Measurements from ENCODE around the gene TSC22D3.
A peak's percentile ranks its signal among the peaks of the same experiment; 100 is the strongest.
"Not testable (repeated sequence)": the region's sequence is repeated elsewhere in the genome, so short reads cannot be mapped to it uniquely, and the experiment has no call there.

Gene TSC22D3

GRCh38 chrX:107676559-107677378 is 98.8 kb downstream of the TSC22D3 start:
- peak; percentile 85 for DNase-seq

- no peak for DNase-seq
Measured at GRCh38 chrX:107675823-107676555, 99.6 kb downstream of the TSC22D3 start.

- DNase-seq: no peak
Measured at GRCh38 chrX:107675365-107675654, 100.3 kb downstream of the TSC22D3 start.

GRCh38 chrX:107674480-107675364 is 100.9 kb downstream of the TSC22D3 start:
- peak; percentile 85 for DNase-seq

- DNase-seq: peak; percentile 78
Measured at GRCh38 chrX:107673933-107674479, 101.6 kb downstream of the TSC22D3 start.

- DNase-seq: no peak
Measured at GRCh38 chrX:107673431-107673830, 102.2 kb downstream of the TSC22D3 start.

- peak; percentile 78 for DNase-seq
Measured at GRCh38 chrX:107672955-107673378, 102.6 kb downstream of the TSC22D3 start.

GRCh38 chrX:107671256-107671655 is 104.3 kb downstream of the TSC22D3 start:
- DNase-seq: not testable (repeated sequence)

- DNase-seq: no peak
Measured at GRCh38 chrX:107669885-107670628, 105.5 kb downstream of the TSC22D3 start.

GRCh38 chrX:107669261-107669660 is 106.3 kb downstream of the TSC22D3 start:
- no peak for DNase-seq

GRCh38 chrX:107668710-107669109 is 106.9 kb downstream of the TSC22D3 start:
- not testable (repeated sequence) for DNase-seq

GRCh38 chrX:107667426-107667825 is 108.2 kb downstream of the TSC22D3 start:
- no peak for DNase-seq

GRCh38 chrX:107666931-107667330 is 108.7 kb downstream of the TSC22D3 start:
- DNase-seq: no peak
